ENCODE measurements around the gene TTYH2.

Gene TTYH2

GRCh38 chr17:74224959-74225725 lies 11.8 kb downstream of the TTYH2 start:
- Histone ChIP-seq H3K27me3 (ENCODE audit: insufficient read depth, low read length) (no peaks in the 10 kb centered on the region), H3K79me2 (ENCODE audit: control insufficient read depth, insufficient read depth, low read length, unreplicated experiment) (no peaks in the 10 kb centered on the region), H2AFZ (ENCODE audit: low read length, unreplicated experiment) (no peak overlapping the region), H3K27ac (ENCODE audit: low read depth, low read length) (no peak overlapping the region), H3K4me3 (ENCODE audit: low read depth, low read length) (no peak overlapping the region), H3K4me1 (ENCODE audit: control insufficient read depth, insufficient read depth, low read length, unreplicated experiment) (no peaks in the 10 kb centered on the region), H3K36me3 (ENCODE audit: insufficient read depth, low read length) (no peaks in the 10 kb centered on the region)

GRCh38 chr17:74226252-74226651 lies 12.9 kb downstream of the TTYH2 start:
- Histone ChIP-seq H3K27ac (ENCODE audit: low read depth, low read length) (no peak overlapping the region), H3K4me3 (ENCODE audit: low read depth, low read length) (no peak overlapping the region), H3K27me3 (ENCODE audit: insufficient read depth, low read length) (no peaks in the 10 kb centered on the region), H2AFZ (ENCODE audit: low read length, unreplicated experiment) (no peak overlapping the region), H3K79me2 (ENCODE audit: control insufficient read depth, insufficient read depth, low read length, unreplicated experiment) (no peaks in the 10 kb centered on the region), H3K36me3 (ENCODE audit: insufficient read depth, low read length) (no peaks in the 10 kb centered on the region), H3K4me1 (ENCODE audit: control insufficient read depth, insufficient read depth, low read length, unreplicated experiment) (no peaks in the 10 kb centered on the region)

GRCh38 chr17:74227271-74228080 lies 14.1 kb downstream of the TTYH2 start:
- Histone ChIP-seq H3K27ac (ENCODE audit: low read depth, low read length) (no peak overlapping the region), H3K4me3 (ENCODE audit: low read depth, low read length) (no peak overlapping the region), H3K79me2 (ENCODE audit: control insufficient read depth, insufficient read depth, low read length, unreplicated experiment) (no peaks in the 10 kb centered on the region), H3K27me3 (ENCODE audit: insufficient read depth, low read length) (no peaks in the 10 kb centered on the region), H3K36me3 (ENCODE audit: insufficient read depth, low read length) (no peaks in the 10 kb centered on the region), H3K4me1 (ENCODE audit: control insufficient read depth, insufficient read depth, low read length, unreplicated experiment) (no peaks in the 10 kb centered on the region), H2AFZ (ENCODE audit: low read length, unreplicated experiment) (no peak overlapping the region)

DNA sequence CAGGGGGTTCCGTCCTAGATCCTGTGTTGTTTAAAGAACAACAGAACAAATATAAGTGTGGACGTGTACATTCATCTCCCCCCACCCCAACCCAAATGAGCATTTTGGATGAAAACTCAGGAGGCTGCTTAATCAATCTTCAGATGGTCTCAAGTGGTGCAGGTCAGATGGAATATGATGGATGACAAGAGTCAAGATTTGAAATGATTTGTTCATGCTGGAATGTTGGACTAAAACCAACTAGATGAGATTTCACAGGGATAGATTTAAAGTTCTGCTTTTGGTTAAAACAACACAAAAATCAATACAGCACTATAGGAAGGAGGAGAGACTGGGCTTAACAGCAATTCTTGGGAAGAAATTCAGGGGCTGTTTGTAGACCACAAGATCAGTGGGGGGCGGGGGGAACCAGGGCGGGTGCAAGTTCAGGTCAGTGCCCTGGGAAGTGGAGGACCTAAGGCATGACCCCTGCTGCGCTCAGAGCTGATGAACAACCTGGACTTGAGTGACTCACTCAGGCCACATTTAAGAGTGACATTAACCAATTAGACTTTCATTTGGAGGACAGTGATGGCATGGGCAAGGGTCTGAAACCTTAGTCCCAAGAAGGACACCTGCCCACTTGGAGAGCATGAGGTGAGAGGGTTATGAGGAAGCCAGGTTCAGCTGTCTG lies 15.1 kb downstream of the TTYH2 start:
- Histone ChIP-seq H3K4me1 (ENCODE audit: control insufficient read depth, insufficient read depth, low read length, unreplicated experiment) (no peaks in the 10 kb centered on the region), H3K27ac (ENCODE audit: low read depth, low read length) (no peak overlapping the region), H3K4me3 (ENCODE audit: low read depth, low read length) (no peak overlapping the region), H3K36me3 (ENCODE audit: insufficient read depth, low read length) (no peaks in the 10 kb centered on the region), H2AFZ (ENCODE audit: low read length, unreplicated experiment) (no peak overlapping the region), H3K79me2 (ENCODE audit: control insufficient read depth, insufficient read depth, low read length, unreplicated experiment) (no peaks in the 10 kb centered on the region), H3K27me3 (ENCODE audit: insufficient read depth, low read length) (no peaks in the 10 kb centered on the region)

- Histone ChIP-seq H3K4me3 (ENCODE audit: low read depth, low read length) (no peak overlapping the region), H3K36me3 (ENCODE audit: insufficient read depth, low read length) (no peaks in the 10 kb centered on the region), H3K27ac (ENCODE audit: low read depth, low read length) (no peak overlapping the region), H2AFZ (ENCODE audit: low read length, unreplicated experiment) (no peak overlapping the region), H3K27me3 (ENCODE audit: insufficient read depth, low read length) (no peaks in the 10 kb centered on the region), H3K4me1 (ENCODE audit: control insufficient read depth, insufficient read depth, low read length, unreplicated experiment) (no peaks in the 10 kb centered on the region), H3K79me2 (ENCODE audit: control insufficient read depth, insufficient read depth, low read length, unreplicated experiment) (no peaks in the 10 kb centered on the region)
These were observed 17.5 kb downstream of the TTYH2 start for GRCh38 chr17:74230896-74231295.

GRCh38 chr17:74231928-74232907 lies 18.8 kb downstream of the TTYH2 start:
- no peaks in the 10 kb centered on the region for H3K27me3 ChIP-seq (ENCODE audit: insufficient read depth, low read length)
- no peaks in the 10 kb centered on the region for H3K79me2 ChIP-seq (ENCODE audit: control insufficient read depth, insufficient read depth, low read length, unreplicated experiment)
- no peaks in the 10 kb centered on the region for H3K4me1 ChIP-seq (ENCODE audit: control insufficient read depth, insufficient read depth, low read length, unreplicated experiment)
- no peak overlapping the region for H3K4me3 ChIP-seq (ENCODE audit: low read depth, low read length)
- H3K36me3 ChIP-seq (ENCODE audit: insufficient read depth, low read length) = no peaks in the 10 kb centered on the region
- no peak overlapping the region for H3K27ac ChIP-seq (ENCODE audit: low read depth, low read length)
- no peak overlapping the region for H2AFZ ChIP-seq (ENCODE audit: low read length, unreplicated experiment)

DNA sequence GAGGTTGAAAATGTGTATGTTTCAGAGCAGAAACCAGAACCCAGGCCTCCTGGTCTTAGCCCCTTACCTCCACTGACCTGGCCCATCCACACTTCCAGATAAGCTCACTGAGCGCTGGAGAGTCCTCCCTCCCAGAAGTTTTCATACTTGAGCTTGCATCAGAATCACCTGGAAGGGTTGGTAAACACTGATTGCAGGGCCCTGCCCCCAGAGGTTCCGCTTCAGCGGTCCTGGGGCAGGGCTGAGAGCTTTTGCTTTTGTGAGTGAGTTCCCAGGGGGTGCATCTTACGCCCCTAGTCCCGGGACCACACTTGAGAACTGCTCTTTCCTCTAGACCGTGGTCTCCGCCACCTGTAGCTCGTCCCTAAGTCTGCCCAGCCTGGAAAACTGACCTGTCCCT lies 20.6 kb downstream of the TTYH2 start:
- Histone ChIP-seq H3K4me3 (ENCODE audit: low read depth, low read length) (no peak overlapping the region), H3K36me3 (ENCODE audit: insufficient read depth, low read length) (no peaks in the 10 kb centered on the region), H3K27ac (ENCODE audit: low read depth, low read length) (no peak overlapping the region), H3K79me2 (ENCODE audit: control insufficient read depth, insufficient read depth, low read length, unreplicated experiment) (no peaks in the 10 kb centered on the region), H2AFZ (ENCODE audit: low read length, unreplicated experiment) (no peak overlapping the region), H3K4me1 (ENCODE audit: control insufficient read depth, insufficient read depth, low read length, unreplicated experiment) (peaks cover under 1% of the 10 kb centered on the region), H3K27me3 (ENCODE audit: insufficient read depth, low read length) (no peaks in the 10 kb centered on the region)

- Histone ChIP-seq H3K27me3 (ENCODE audit: insufficient read depth, low read length) (no peaks in the 10 kb centered on the region), H3K79me2 (ENCODE audit: control insufficient read depth, insufficient read depth, low read length, unreplicated experiment) (no peaks in the 10 kb centered on the region), H2AFZ (ENCODE audit: low read length, unreplicated experiment) (no peak overlapping the region), H3K36me3 (ENCODE audit: insufficient read depth, low read length) (no peaks in the 10 kb centered on the region), H3K27ac (ENCODE audit: low read depth, low read length) (no peak overlapping the region), H3K4me3 (ENCODE audit: low read depth, low read length) (peak overlapping the region; percentile 49; the same call in 1 of the 2 replicates), H3K4me1 (ENCODE audit: control insufficient read depth, insufficient read depth, low read length, unreplicated experiment) (peaks cover 4% of the 10 kb centered on the region)
These were observed 21.1 kb downstream of the TTYH2 start for GRCh38 chr17:74234486-74234885.

- H3K4me3 ChIP-seq (ENCODE audit: low read depth, low read length) = peak overlapping the region; percentile 49
- H3K4me1 ChIP-seq (ENCODE audit: control insufficient read depth, insufficient read depth, low read length, unreplicated experiment) = peaks cover 7% of the 10 kb centered on the region
- H3K27me3 ChIP-seq (ENCODE audit: insufficient read depth, low read length) = no peaks in the 10 kb centered on the region
- H3K79me2 ChIP-seq (ENCODE audit: control insufficient read depth, insufficient read depth, low read length, unreplicated experiment) = no peaks in the 10 kb centered on the region
- no peaks in the 10 kb centered on the region for H3K36me3 ChIP-seq (ENCODE audit: insufficient read depth, low read length)
- H3K27ac ChIP-seq (ENCODE audit: low read depth, low read length) = no peak overlapping the region
- H2AFZ ChIP-seq (ENCODE audit: low read length, unreplicated experiment) = peak overlapping the region; percentile 3
These were observed 21.7 kb downstream of the TTYH2 start for GRCh38 chr17:74235040-74235581.
